ENCODE data around the gene CMSS1.
A peak's percentile ranks its signal among the peaks of the same experiment; 100 is the strongest.
"Not testable (repeated sequence)": the region's sequence is repeated elsewhere in the genome, so short reads cannot be mapped to it uniquely, and the experiment has no call there.

The CMSS1 gene

GRCh38 chr3:99829844-99830243 is 12.2 kb downstream of the CMSS1 start:
- no peak overlapping the region for H3K4me3 ChIP-seq (ENCODE audit: low read length)
- TF ChIP-seq CTCF (IDR thresholded peaks at IDR 0.05; ENCODE audit: insufficient read depth, low read depth, low read length, missing control alignments): no peak
- no peak for DNase-seq (ENCODE audit: low read depth)

- no peak overlapping the region for H3K4me3 ChIP-seq (ENCODE audit: low read length)
Observed at GRCh38 chr3:99833617-99834205, 16.0 kb downstream of the CMSS1 start.

GRCh38 chr3:99834211-99834957 is 16.7 kb downstream of the CMSS1 start:
- no peak for TF ChIP-seq CTCF (IDR thresholded peaks at IDR 0.05; ENCODE audit: insufficient read depth, low read depth, low read length, missing control alignments)
- no peak for DNase-seq (ENCODE audit: low read depth)
- H3K4me3 ChIP-seq (ENCODE audit: low read length): no peak overlapping the region

More at GRCh38 chr3:99833617-99834205, 16.0 kb downstream of the CMSS1 start:
- no peak for TF ChIP-seq CTCF (IDR thresholded peaks at IDR 0.05; ENCODE audit: insufficient read depth, low read depth, low read length, missing control alignments)
- DNase-seq (ENCODE audit: low read depth): no peak

GRCh38 chr3:99836681-99837080 is 19.0 kb downstream of the CMSS1 start:
- DNase-seq (ENCODE audit: low read depth): no peak
- H3K4me3 ChIP-seq (ENCODE audit: low read length): no peak overlapping the region
- TF ChIP-seq CTCF (IDR thresholded peaks at IDR 0.05; ENCODE audit: insufficient read depth, low read depth, low read length, missing control alignments): no peak

- TF ChIP-seq CTCF (IDR thresholded peaks at IDR 0.05; ENCODE audit: insufficient read depth, low read depth, low read length, missing control alignments): no peak
- H3K4me3 ChIP-seq (ENCODE audit: low read length): no peak overlapping the region
- DNase-seq (ENCODE audit: low read depth): no peak
Observed at GRCh38 chr3:99837715-99838114, 20.1 kb downstream of the CMSS1 start.

GRCh38 chr3:99838755-99839154 is 21.1 kb downstream of the CMSS1 start:
- no peak for TF ChIP-seq CTCF (IDR thresholded peaks at IDR 0.05; ENCODE audit: insufficient read depth, low read depth, low read length, missing control alignments)
- H3K4me3 ChIP-seq (ENCODE audit: low read length): no peak overlapping the region
- no peak for DNase-seq (ENCODE audit: low read depth)

- H3K4me3 ChIP-seq (ENCODE audit: low read length): no peak overlapping the region
- DNase-seq (ENCODE audit: low read depth): peak; percentile 55
- TF ChIP-seq CTCF (IDR thresholded peaks at IDR 0.05; ENCODE audit: insufficient read depth, low read depth, low read length, missing control alignments): no peak
Observed at GRCh38 chr3:99839613-99840012, 22.0 kb downstream of the CMSS1 start.

- not testable (repeated sequence) for DNase-seq (ENCODE audit: low read depth)
Observed at GRCh38 chr3:99841949-99842348, 24.3 kb downstream of the CMSS1 start.

More at GRCh38 chr3:99841949-99842348, 24.3 kb downstream of the CMSS1 start:
- not testable (repeated sequence) for H3K4me3 ChIP-seq (ENCODE audit: low read length)

Measured in epithelial cell of esophagus (primary cell).